CD14-positive monocyte (primary cell): ENCODE measurements around the gene ARHGEF25. TPM values are rescaled to one million over a fixed set of nuclear protein-coding genes. Genes with fewer than 3 reads are reported as not detected.

Experiments used
- DNase-seq, 3 donors: peaks; one replicate each; pipeline ENCODE4 v3.0.0-alpha.2; 2011 to 2022
- H2AFZ ChIP-seq: 2 replicates; pipeline ENCODE4 v1.6.0; 2012; ENCODE audit warnings: mild to moderate bottlenecking, low read depth, low read length, inconsistent platforms; ENCODE audit not compliant: insufficient read depth, poor library complexity, severe bottlenecking
- H3K27ac ChIP-seq, 2 donors: 1 replicate in 1 of 2; 2 replicates in 1 of 2; pipeline ENCODE4 v1.5.1; 2012 to 2013; ENCODE audit warnings: low read length in 2 of 2, control low read depth in 1 of 2, inconsistent platforms in 1 of 2, low read depth in 1 of 2, mild to moderate bottlenecking in 1 of 2
- H3K27me3 ChIP-seq, 2 donors: one replicate each; pipeline versions ENCODE4 v1.6.0 to v1.6.1; 2011 to 2013; ENCODE audit warnings: low read length in 2 of 2; ENCODE audit not compliant: control insufficient read depth in 2 of 2, insufficient read depth in 2 of 2
- H3K36me3 ChIP-seq, 2 donors: replicated peaks in 1 of 2; 1 replicate in 1 of 2; 2 replicates in 1 of 2; pipeline versions ENCODE4 v1.5.1 to v1.6.1; 2012 to 2013; ENCODE audit warnings: low read length in 2 of 2, control low read depth in 1 of 2, inconsistent platforms in 1 of 2, mild to moderate bottlenecking in 1 of 2; ENCODE audit not compliant: insufficient read depth in 2 of 2, control insufficient read depth in 1 of 2
- H3K4me1 ChIP-seq, 2 donors: 1 replicate in 1 of 2; 2 replicates in 1 of 2; pipeline versions ENCODE4 v1.5.1 to v1.6.1; 2012 to 2013; ENCODE audit warnings: low read length in 2 of 2, control low read depth in 1 of 2, inconsistent platforms in 1 of 2, mild to moderate bottlenecking in 1 of 2, moderate library complexity in 1 of 2; ENCODE audit not compliant: insufficient read depth in 2 of 2, control insufficient read depth in 1 of 2
- H3K4me2 ChIP-seq: replicated peaks from 2 replicates; pipeline ENCODE3; 2012; ENCODE audit warnings: low read length, moderate library complexity, mild to moderate bottlenecking; ENCODE audit not compliant: poor library complexity, severe bottlenecking; ENCODE audit errors: extremely low read depth
- H3K4me3 ChIP-seq, 3 experiments: fragments of 200-600 bp in 1 of 3; sonication (generic) in 1 of 3; replicated peaks in 1 of 3; 1 replicate in 2 of 3; 2 replicates in 1 of 3; pipeline ENCODE4 v1.5.1; 2011 to 2013; ENCODE audit warnings: low read length in 3 of 3, mild to moderate bottlenecking in 3 of 3, control low read depth in 2 of 3, low read depth in 2 of 3, inconsistent platforms in 1 of 3, moderate library complexity in 1 of 3
- H3K79me2 ChIP-seq: 2 replicates; pipeline ENCODE4 v1.6.0; 2012; ENCODE audit warnings: mild to moderate bottlenecking, control low read depth, inconsistent platforms, low read length, moderate library complexity; ENCODE audit not compliant: insufficient read depth
- H3K9ac ChIP-seq: 2 replicates; pipeline ENCODE4 v1.6.0; 2017; ENCODE audit warnings: low read length, mild to moderate bottlenecking; ENCODE audit not compliant: insufficient read depth, poor library complexity, severe bottlenecking
- H3K9me3 ChIP-seq, 2 donors: replicated peaks in 1 of 2; 1 replicate in 1 of 2; 2 replicates in 1 of 2; pipeline versions ENCODE4 v1.5.1 to v1.6.1; 2012 to 2013; ENCODE audit warnings: low read length in 2 of 2, control low read depth in 1 of 2; ENCODE audit not compliant: control insufficient read depth in 1 of 2, insufficient read depth in 1 of 2
- H4K20me1 ChIP-seq: 2 replicates; pipeline ENCODE4 v1.6.0; 2012; ENCODE audit warnings: mild to moderate bottlenecking, low read length, control low read depth, moderate library complexity; ENCODE audit not compliant: insufficient read depth
- H3K27ac Mint-ChIP-seq, 7 donors: one replicate each; pipeline ENCODE4 v1.8.0; 2020; ENCODE audit warnings: mild to moderate bottlenecking in 7 of 7, mixed read lengths in 7 of 7, moderate library complexity in 6 of 7, inconsistent platforms in 2 of 7
- H3K27me3 Mint-ChIP-seq, 3 donors: one replicate each; pipeline ENCODE4 v1.8.0; 2021 to 2022; ENCODE audit warnings: low read depth in 3 of 3, mild to moderate bottlenecking in 3 of 3, mixed read lengths in 3 of 3, moderate library complexity in 3 of 3, inconsistent platforms in 1 of 3
- H3K36me3 Mint-ChIP-seq, 2 donors: one replicate each; pipeline ENCODE4 v1.8.0; 2020; ENCODE audit warnings: mixed read lengths in 2 of 2, inconsistent platforms in 1 of 2, mild to moderate bottlenecking in 1 of 2
- H3K4me1 Mint-ChIP-seq: one replicate; pipeline ENCODE4 v1.8.0; 2020; ENCODE audit warnings: mild to moderate bottlenecking, mixed read lengths
- H3K4me3 Mint-ChIP-seq, 2 donors: one replicate each; pipeline ENCODE4 v1.8.0; 2020; ENCODE audit warnings: mild to moderate bottlenecking in 2 of 2, mixed read lengths in 2 of 2, moderate library complexity in 1 of 2
- H3K9me3 Mint-ChIP-seq, 7 donors: one replicate each; pipeline ENCODE4 v1.8.0; 2020 to 2022; ENCODE audit warnings: mixed read lengths in 7 of 7, mild to moderate bottlenecking in 6 of 7, moderate library complexity in 6 of 7, inconsistent platforms in 2 of 7
- WGBS: methylation state at CpG from one replicate; pipeline ENCODE4 v1.1.5; 2013; ENCODE audit warnings: missing lambda C conversion rate; ENCODE audit not compliant: insufficient coverage; 5-methylcytosine and 5-hydroxymethylcytosine counted together
- intact Hi-C, 2 donors: fragments of 100-400 bp; cut with micrococcal nuclease; formaldehyde crosslinking; loops; one replicate each; pipeline versions ENCODE4 v1.15.0 to v1.15.1; 2023
- polyA plus RNA-seq, 3 donors: library from polyadenylated mRNA; depleted of rRNA in 1 of 3; unstranded in 2 of 3; stranded (reverse) in 1 of 3; fragments of 300-500 nt in 2 of 3; fragments of >200 nt in 1 of 3; fragmentation: Illumina TruSeq in 2 of 3; gene quantifications; 1 replicate in 2 of 3; 2 replicates in 1 of 3; pipeline ENCODE4 v1.2.3, GENCODE V29; 2012 to 2021
- TF ChIP-seq, protein P1 (sequence below): fragments of 200-600 bp; IDR thresholded peaks from one replicate; pipeline ENCODE4 v1.8.0; 2022; ENCODE audit warnings: antibody characterized with exemption, mild to moderate bottlenecking

ARHGEF25 gene
- polyA plus RNA-seq, 3 donors: not detected

- H4K20me1 ChIP-seq: no peaks in the 10 kb centered on the region
- TF ChIP-seq, protein P1, sequence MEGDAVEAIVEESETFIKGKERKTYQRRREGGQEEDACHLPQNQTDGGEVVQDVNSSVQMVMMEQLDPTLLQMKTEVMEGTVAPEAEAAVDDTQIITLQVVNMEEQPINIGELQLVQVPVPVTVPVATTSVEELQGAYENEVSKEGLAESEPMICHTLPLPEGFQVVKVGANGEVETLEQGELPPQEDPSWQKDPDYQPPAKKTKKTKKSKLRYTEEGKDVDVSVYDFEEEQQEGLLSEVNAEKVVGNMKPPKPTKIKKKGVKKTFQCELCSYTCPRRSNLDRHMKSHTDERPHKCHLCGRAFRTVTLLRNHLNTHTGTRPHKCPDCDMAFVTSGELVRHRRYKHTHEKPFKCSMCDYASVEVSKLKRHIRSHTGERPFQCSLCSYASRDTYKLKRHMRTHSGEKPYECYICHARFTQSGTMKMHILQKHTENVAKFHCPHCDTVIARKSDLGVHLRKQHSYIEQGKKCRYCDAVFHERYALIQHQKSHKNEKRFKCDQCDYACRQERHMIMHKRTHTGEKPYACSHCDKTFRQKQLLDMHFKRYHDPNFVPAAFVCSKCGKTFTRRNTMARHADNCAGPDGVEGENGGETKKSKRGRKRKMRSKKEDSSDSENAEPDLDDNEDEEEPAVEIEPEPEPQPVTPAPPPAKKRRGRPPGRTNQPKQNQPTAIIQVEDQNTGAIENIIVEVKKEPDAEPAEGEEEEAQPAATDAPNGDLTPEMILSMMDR: no peak
- no peaks in the 10 kb centered on the region for H3K79me2 ChIP-seq
- Mint-ChIP-seq H3K9me3 (no peaks in the 10 kb centered on the region), H3K4me3 (no peak overlapping the region), H3K27ac (no peak overlapping the region), H3K36me3 (no peaks in the 10 kb centered on the region), H3K4me1 (peaks cover 16% of the 10 kb centered on the region), H3K27me3 (peaks cover 15 to 20% (median 18%) of the 10 kb centered on the region in 3 donors)
- no peak for DNase-seq
- peaks cover 0 to 8% of the 10 kb centered on the region in 2 donors for H3K27me3 ChIP-seq
- no peak overlapping the region for H3K27ac ChIP-seq
- H2AFZ ChIP-seq: no peak overlapping the region
- no peak overlapping the region for H3K4me2 ChIP-seq
- H3K9ac ChIP-seq: no peak overlapping the region
- H3K9me3 ChIP-seq: no peaks in the 10 kb centered on the region
- H3K36me3 ChIP-seq: no peaks in the 10 kb centered on the region
- peaks cover 9 to 11% of the 10 kb centered on the region in 2 donors for H3K4me1 ChIP-seq
- intact Hi-C loops: loop anchor here in 1 of 2 donors (5.0 to 10.0 kb wide), 2 partner anchors 42 to 115 kb away; partner anchors contain the start of gene OS9
- no peak overlapping the region for H3K4me3 ChIP-seq
- WGBS: 89% methylated on average over 6 of the region's 8 CpGs
Observed at GRCh38 chr12:57579677-57580465, 31.4 kb upstream of the ARHGEF25 start.

DNA sequence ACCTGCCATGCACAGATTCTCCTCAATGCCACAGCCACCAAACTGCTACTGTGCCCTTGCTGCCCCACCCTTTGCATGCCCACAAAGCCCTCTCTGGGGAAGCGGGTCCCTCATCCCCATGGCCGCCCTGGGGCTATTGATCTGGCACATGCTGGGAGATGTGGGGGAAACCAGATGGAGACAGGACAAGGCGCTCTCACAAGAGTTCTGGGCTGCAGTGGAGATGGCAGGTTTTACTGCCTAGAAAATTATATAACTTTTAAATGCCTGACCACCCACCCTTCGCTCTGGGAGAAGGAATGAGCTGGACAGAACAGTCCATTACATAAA, 30.8 kb upstream of the ARHGEF25 start:
- H3K27ac Mint-ChIP-seq: no peak overlapping the region

More for the DNA sequence above, 30.8 kb upstream of the ARHGEF25 start:
- H3K36me3 Mint-ChIP-seq: no peaks in the 10 kb centered on the region
- no peak for DNase-seq
- no peaks in the 10 kb centered on the region for H4K20me1 ChIP-seq
- H3K4me1 ChIP-seq: peaks cover 14 to 16% of the 10 kb centered on the region in 2 donors
- no peaks in the 10 kb centered on the region for H3K9me3 Mint-ChIP-seq
- H3K4me3 Mint-ChIP-seq: no peak overlapping the region
- WGBS: no CpG with 5 or more reads among the region's 4 CpGs
- H3K27me3 Mint-ChIP-seq: peaks cover 11 to 20% (median 16%) of the 10 kb centered on the region in 3 donors
- no peak overlapping the region for H3K4me2 ChIP-seq
- H3K4me1 Mint-ChIP-seq: peaks cover 22% of the 10 kb centered on the region
- no peak overlapping the region for H3K4me3 ChIP-seq
- H3K79me2 ChIP-seq: no peaks in the 10 kb centered on the region
- intact Hi-C loops: loop anchor here in 1 of 2 donors (5.0 to 10.0 kb wide), 2 partner anchors 42 to 114 kb away; partner anchors contain the start of gene OS9
- H3K27me3 ChIP-seq: peaks cover 0 to 8% of the 10 kb centered on the region in 2 donors
- TF ChIP-seq, protein P1: no peak
- H3K9ac ChIP-seq: no peak overlapping the region
- H3K9me3 ChIP-seq: no peaks in the 10 kb centered on the region
- no peak overlapping the region for H2AFZ ChIP-seq
- H3K27ac ChIP-seq: no peak overlapping the region
- no peaks in the 10 kb centered on the region for H3K36me3 ChIP-seq
